Inferior parietal cortex (tissue), 1 donor: ENCODE results near the gene KANK2.

Experiments
- DNase-seq: peaks from one replicate; pipeline ENCODE4 v3.0.0-alpha.2; 2016; ENCODE audit errors: extremely low spot score

Gene KANK2

DNA sequence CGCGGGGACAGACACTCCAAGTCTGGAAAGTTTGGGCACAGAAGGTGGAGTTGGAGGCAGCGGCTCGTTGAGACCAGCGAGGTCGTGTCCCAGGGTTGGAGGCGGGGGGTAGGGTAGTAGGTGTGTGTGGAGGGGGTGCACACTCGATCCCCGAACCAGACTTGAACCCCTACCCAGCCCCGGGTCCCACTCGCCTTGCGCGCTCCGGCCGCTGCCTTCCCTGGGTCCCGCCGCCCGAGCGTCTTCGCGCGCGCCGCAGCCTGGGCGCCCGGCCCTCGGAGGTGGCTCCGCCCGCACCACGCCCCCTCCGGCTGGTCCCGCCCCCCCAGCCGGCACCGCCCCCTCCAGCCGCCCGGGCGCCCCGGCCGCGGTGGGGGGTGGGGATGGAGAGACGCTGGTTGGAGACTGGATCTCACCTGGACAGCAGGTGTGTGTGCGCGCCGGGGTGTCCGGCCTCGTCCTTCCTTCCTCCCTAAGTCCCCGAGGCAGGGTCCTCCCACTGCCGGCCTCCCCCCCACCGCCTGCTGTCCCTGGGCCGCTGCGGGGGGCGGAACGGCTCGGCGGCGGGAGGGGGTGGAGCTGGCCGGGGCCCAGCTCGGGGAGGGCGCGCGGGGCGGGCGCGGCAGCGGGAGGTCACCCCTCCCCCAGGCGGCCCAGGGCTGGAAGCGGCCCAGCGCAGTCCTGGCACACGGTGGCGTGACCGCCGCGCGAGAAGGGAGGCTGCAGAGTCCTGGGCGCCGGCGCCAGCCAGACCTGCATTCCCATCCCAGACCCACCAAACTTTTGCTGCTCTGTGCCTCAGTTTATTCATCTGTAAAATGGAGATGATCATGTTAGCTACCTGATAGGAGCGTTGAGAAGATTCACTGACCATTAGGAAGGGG, at the start of gene KANK2:
Gene KANK2 (minus strand): TSS at position 255 of the 884 bp plus-strand sequence. CDS start 3,034 bp downstream, outside the sequence.
- DNase-seq: peak; percentile 49

DNA sequence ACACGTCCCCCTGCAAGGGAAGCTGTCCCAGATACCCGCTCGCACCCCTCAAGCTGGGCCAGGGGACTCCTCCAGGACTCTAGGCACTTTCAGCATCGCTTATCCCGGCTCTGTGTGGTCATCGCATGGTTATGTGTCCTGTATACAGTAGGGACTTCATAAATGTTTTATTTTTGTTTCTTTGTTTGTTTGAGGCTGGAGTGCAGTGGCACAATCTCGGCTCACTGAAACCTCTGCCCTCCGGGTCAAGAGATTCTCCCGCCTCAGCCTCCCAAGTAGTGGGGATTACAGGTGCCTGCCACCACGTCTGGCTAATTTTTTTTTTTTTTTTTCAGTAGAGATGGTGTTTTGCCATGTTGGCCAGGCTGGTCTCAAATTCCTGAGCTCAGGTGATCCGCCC, 49.6 kb upstream of the KANK2 start:
- DNase-seq: no peak

DNA sequence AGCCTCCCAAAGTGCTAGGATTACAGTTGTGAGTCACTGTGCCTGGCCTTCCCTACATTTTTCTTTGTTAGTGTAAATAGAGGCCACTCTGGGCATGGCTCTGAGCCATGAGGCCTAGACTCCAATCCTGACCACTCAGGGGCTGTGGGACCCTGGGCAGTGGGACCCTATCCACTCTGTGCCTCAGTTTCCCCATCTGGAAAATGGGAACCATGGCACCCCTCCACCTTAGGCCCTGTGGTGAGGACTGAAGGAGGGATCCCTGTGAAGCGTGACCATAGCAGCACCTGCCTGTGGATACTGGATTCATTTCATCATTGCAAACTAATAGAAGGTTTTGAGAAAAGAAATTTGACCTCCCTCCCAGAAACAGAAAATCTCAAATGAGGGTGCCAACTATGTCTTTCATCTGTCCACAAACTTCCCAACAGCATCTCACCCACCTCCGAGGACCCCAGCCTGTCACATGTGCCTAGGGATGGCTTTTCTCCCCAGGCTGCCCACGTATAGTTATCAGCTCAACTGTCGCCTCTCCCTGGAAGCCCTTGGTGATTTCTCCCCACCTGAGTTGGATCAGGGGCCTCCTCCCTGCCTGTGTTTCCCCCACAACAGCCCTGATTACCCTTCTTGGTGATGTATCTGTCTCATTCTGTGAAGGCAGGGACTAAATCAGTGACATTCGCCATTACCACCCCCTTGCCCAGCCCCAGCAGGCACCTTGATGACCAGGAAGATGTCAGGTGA, 47.7 kb upstream of the KANK2 start:
- no peak for DNase-seq

DNA sequence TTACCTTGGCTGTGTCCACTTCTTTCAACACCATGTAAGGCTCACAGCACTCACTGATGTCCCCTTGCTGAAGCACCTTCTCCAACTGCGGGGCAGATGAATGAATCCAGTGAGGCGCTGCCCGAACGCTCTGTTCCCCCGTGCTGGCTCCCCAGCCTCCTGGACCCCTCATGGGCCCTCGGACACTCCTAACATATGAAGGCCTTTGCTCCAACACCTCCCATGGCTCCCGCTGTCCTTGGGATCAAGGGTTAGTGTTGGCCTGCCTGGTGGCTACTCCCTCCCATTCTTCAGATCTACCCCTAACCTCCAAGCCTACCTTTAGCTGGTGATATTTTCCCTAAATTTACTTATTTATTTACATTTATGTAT, 46.4 kb upstream of the KANK2 start:
- no peak for DNase-seq

DNA sequence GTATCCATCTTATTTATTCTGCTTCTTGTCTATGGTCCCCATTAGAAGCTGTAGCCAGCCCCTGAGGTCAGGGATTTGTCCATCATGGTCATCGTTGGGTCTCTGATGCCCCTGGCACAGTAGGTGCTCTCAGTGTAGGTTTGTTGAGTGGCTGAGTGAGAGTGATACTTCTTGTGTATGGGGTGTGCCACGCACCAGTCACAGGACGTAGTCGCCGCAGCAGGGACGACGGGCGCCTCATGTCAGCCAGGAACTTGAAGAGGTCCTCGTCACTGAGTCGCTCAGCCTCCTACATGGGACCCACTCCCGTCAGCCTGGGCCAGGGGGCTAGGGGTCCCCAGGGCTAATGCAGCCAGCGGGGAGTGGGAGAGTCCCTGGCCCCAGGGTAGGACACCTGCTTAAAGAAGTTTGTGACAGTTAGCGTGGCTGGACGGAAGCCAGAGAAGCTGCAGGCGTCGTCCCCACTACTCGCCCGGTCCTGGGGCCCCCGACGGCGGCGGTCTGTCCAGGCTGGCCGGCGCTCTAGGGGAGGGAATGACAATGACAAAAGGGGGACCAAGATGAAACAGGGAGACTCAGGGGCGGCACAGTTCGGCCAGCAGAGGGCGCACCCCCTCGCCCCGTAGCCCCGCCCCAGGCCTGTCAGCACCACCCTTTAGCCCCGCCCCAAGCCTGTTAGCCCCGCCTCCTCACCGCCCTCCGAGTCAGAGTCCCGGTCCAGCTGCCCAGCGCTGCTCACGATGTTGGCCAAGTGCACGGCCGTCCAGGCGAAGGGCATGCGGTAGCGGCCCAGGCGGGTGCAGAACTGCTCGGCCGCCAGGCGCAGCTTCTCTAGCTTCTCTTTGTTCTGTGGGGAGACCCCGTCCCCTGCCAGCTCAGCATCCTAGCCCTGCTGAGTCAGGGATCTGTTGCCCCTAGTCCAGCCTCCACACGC, 45.8 kb upstream of the KANK2 start:
- DNase-seq: peak; percentile 59

DNA sequence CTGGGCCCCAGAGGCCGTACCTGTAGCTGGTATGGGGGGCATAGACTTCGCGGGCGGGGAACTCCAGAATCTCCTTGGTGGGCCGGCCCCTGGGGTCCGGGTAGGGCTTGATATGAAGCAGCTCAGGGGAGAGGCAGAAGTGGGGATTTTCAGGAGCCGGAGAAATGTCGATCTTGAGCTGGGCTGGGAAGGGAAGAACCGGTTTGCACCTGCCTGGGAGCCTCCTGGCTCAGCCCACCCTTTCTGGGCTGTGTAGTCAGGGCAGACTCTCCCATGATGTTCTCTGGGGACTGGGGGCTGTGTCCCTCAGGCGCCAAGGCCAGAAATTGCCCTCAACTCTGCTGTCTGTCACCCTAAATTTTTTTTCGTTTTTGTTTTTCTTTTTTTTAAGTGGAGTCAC, 44.7 kb upstream of the KANK2 start:
- no peak for DNase-seq

DNA sequence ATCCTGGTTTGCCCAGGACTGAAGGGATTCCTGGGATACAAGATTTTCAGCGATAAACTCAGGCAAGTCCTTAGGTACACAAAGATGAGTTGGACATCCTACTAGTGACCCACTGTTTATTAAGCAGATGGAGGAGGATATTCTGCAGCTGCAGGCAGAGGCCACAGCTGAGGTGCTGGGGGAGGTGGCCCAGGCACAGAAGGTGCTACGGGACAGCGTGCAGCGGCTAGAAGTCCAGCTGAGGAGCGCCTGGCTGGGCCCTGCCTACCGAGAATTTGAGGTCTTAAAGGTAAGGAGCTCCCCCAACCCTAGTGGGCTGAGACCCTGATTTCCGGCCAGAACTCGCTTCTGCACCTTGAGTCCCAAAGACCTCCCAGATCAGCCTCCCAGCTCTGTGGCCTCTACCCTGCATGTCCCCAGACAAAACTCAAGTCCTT, 42.7 kb upstream of the KANK2 start:
- DNase-seq: no peak

DNA sequence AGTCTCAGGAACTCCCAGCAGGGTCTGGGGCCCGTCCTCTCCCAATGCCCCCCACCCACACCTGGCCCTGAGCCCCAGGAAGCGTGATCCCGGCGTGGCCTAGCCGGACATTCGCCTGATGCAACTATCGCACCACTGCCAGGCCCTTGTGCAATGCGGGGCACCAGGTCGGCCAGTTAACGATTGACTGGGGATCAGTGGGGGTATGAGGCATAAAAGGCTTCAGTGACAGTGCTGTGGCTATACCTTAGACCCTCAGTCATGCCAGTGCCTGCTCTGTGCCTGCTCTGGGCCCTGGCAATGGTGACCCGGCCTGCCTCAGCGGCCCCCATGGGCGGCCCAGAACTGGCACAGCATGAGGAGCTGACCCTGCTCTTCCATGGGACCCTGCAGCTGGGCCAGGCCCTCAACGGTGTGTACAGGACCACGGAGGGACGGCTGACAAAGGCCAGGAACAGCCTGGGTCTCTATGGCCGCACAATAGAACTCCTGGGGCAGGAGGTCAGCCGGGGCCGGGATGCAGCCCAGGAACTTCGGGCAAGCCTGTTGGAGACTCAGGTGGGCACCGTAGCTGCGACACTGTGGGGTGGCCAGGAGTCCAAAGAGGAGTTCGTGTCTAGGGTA, 42.1 kb upstream of the KANK2 start, which contains the start of gene ANGPTL8:
Gene ANGPTL8 (plus strand): TSS at position 243 of the 624 bp plus-strand sequence. CDS start 19 bp downstream, at position 262.
- no peak for DNase-seq

DNA sequence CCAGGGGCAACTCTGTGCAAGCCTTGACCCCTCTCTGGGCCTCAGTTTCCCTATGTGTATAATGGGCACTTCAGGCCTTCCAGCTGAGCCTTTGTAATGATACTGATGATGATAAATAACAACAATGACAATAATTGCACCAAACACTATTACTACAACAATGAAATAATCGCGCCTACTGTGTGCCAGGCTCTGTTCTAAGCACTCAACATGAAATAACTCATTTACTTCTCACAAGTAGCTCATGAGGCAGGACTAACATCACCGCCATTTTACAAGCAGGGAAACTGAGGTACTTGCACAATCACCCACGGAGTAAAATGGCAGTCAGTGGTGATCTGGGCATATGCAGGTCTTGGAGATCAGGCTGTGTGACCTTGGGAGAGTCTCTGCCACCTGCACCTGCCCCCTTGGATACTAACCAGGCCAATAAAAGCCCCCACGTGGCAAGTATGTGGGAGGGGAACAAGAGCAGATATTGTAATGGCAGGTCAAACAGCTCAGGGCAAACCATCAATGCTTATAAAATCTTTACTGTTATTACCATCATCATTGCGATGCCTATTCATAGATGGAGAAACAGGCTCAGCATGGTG, 41.5 kb upstream of the KANK2 start:
- no peak for DNase-seq

DNA sequence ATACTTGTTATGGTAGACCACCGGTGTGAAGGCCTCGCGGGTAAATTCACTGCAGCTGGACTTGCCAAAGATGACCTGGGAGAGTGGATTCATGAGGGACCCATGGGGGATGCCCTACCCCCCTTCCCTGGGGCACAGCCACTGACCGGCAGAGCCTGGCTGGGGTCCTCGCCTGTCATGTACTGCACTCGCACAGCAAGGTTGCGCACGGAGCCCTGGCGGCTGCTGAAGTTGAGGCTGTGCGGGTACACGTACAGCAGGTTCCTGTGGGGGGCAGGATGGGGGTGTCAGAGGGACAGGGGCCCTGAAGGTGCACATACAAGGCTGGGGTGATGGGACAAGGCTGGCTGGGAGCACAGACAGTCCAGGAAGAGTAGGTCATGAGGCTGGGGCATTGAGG, 40.7 kb upstream of the KANK2 start:
- no peak for DNase-seq

DNA sequence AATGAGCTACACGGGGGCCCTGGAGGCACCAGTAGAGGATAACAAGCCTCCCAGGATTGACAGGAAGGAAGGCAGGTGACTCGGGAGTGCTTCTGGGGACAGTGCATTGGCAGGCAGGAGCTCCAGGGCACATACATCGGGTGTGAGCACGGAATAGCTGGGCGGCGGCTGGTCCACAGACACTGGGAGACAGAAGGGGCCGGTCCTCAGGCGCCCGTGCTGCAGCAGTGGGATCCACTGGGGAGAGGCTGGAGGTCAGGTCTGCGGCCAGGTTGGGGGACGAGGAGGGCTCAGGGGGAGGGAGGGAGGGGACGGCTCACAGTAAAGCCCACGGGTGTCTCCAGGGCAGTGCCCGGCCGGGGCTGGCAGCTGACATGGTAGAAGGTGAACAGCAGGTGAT, 40.0 kb upstream of the KANK2 start:
- no peak for DNase-seq

DNA sequence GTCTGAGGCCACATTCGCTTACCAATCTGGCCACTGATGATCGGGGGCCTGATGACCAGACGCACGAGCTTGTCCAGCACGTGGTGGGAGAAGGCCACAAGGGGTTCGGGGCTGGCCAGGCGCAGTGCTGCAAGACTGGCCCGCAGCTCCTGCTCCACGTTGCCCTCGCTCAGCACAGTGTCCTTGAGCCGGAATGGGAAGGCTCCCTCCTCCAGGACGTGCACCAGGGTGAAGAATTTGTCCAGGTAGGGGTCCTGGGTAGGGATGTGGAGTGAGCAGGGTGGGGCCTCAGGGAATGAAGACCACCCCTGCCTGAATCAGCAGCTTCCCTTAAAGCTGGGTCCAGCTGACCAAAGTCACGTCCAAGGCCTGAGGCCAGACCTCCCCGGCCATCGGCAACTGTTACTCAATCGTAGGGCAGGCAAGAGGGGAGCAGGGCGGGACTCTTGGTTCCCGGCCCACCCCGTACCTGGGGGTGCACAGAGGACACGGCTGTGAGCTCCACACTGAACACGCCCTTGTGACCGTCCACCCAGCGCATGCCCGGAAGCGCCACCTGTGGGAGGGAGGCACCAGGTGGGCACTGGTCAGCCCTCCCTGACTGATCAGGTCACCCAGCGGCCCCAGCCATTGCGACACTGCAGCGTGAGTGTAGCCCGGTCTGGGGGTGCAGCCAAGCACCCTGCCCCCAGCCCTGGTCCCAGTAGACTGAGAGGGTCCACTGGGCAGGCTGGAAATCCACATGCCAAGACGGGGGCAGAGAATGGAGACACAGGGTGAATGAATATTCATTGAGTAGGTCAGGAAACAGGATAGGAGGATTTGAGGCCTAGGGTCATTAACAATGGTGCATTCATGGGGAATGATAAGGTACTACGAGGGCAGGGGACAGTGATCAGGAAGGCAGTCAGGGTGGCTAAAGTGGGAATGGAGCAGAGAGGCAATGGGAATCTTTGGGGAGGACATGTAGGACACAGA, 39.3 kb upstream of the KANK2 start:
- DNase-seq: no peak

DNA sequence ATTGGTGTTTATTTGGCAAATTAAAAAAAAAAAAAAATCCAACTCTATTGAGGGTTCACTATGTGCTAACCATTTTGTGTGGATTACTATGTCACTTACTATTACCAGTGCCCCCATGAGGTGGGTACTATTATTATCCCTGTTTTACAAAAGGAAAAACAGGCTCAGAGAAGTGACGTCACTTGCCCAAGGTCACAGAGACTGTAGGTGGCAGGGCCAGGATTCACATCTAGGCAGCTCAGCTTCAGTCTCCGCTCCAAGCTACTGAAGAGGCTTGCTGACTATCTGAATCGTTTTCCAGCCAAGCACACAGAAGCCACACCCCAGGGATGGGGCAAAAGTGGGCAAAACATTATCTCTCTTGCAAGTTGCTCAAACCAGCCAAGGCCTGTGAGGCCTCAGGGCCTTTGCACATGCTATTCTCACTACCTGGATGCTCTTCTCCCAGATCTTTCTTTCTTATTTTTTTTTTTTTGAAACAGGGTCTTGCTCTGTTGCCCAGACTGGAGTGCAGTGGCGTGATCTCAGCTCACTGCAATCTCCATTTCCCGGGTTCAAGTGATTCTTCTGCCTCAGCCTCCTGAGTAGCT, 37.2 kb upstream of the KANK2 start:
- DNase-seq: no peak

DNA sequence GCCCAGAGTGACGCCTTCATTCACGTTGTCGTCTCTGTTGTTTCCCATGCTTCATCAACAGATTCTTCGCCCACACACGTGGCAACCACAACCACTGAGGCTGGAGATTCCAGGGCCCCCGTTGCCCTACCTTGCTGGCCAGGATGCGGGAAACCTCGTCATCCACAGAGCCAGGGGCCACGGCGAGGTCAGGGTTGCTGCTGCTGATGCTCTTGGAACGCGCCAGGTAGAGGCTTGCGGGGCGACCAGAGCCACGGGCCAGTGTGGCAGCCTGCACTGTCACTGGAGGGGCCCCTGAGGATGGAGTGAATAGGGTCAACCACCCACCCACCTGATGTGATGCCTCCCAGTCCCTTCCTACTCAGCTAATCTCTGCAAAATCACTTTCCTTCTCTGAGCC, 35.7 kb upstream of the KANK2 start:
- no peak for DNase-seq

DNA sequence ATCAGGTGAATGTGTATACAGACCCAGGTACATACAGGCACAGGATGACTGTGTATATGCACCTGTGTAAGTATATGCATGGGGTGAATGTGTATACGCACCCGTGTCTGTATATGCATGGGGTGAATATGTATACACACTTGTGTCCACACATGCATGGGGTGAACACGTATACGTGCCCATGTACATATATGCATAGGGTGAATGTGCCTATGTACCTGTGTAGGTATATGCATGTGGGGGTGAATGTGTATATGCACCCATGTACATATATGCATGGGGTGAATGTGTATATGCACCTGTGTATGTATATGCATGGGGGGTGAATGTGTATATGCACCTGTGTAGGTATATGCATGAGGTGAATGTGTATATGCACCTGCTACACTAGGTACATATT, 35.2 kb upstream of the KANK2 start:
- no peak for DNase-seq

DNA sequence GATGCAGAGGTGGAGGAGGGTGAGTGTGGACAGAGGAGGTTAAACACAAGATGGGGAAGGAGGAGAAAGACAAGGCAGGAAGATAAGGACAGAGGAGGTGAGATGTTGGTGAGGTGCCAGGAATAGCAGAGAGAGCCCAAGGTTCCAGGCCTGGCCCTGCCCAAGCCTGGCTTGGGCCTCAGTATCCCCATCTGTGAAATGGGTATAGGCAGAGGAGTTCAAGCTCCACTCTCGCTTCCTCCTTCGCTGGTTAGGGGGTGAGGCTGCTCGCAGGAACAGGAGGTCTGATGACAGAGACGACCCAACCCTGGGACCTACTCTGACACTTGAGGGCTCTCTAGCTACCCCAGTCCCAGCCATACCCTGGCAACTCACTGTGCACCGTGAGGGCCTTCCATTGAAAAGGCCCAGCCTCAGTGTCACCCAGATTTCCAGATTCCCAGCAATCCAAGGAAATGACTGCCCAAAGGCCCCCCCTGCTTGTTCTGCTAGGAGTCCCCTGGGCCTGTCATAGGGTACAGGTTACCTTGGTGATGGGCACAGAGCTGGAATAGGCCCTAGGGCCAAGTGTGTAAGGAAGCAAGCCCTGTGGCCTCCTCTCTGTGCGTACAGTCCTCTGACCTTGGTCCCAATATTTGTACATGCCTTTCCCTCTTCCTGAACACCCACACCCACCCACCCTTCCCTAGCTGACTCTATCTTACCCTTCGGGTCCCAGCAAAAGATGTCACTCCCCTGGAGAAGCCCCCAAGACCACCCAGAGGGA, 33.5 kb upstream of the KANK2 start:
- DNase-seq: no peak

DNA sequence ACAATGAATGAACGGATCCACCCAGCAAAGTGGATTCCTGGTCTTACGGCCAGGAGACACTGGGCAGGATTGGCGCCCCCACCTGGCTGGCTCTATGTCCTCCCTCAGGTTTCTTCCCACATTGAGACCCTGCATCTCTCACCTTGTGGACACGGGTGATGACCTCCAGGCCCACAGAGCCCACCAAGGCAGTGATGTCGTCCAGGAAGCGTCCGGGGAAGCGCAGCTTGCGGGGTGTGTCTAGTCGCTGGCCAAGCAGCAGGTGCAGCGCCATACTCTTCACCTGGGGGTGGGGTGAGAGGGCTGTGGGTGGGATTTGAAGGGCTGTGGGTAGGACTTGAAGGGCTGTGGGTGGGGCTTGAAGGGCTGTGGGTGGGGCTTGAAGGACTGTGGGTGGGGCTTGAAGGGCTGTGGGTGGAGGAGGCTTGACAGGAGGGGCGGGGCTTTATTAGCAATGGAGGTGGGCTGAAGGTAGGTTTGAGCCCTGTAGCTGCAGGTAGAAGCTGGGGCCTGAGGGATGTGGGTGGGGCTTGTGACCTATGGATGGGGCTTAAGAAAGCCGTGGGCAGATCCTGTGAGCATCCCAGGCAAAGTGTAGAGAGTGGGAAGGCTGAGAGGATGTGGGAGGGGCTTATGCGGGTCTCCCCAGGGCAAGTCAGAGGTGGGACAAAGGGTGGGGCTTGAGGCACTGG, 30.0 kb upstream of the KANK2 start:
- DNase-seq: no peak

DNA sequence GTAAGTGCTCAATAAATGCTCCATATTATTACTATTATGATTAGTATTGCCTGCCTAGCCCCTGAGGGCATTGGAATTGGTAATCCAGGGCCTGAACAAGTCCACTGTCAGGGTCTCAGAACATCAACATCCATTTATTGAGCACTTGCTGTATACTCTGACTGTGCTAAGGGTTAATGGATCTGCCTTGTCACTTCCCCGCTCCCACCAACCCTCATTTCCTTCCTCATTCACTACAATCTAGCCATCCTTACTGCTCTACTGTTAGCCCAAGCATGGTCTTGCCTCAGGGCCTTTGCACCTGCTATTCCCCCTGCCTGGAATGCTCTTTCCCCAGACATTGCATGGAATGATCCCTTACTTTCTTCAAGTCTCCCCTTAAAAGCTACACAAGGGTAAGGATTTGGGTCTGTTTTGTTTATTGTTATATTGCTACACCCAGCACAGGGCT, 29.4 kb upstream of the KANK2 start:
- DNase-seq: no peak
